GM18507 (cell line): ENCODE data around the gene TRHDE.

ENCODE experiments used
- DNase-seq: peaks from one replicate; pipeline ENCODE4 v3.0.0; 2011; ENCODE audit warnings: low read depth; ENCODE audit not compliant: insufficient read length; ENCODE audit errors: extremely low spot score
- FAIRE-seq: peaks from 2 replicates; lab custom pipeline; 2011; peaks lifted over from hg19 to GRCh38; lab: Jason Lieb, UNC

The TRHDE gene

GRCh38 chr12:72300728-72301127 lies 28.6 kb downstream of the TRHDE start:
- DNase-seq (no peak), FAIRE-seq (no peak)

DNA sequence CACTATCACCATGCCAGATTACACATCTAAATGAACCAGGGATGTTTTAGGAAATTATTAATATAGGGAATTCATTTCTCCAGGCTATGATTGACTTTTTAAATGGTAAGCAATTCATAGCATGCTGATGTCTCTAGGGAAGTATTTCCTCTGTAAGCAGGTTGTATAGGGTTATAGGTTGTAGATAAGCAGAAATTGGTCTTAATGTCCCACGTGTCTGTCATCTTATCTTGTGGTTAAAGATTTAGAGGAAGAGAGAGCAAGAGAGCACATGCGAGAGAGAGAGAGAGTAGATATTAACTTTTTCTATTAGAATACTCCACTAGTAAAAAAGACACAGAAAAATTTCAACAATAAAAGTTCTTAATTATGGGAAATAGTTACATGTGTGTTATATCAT lies 32.6 kb downstream of the TRHDE start:
- FAIRE-seq, result no peak
- no peak for DNase-seq

DNA sequence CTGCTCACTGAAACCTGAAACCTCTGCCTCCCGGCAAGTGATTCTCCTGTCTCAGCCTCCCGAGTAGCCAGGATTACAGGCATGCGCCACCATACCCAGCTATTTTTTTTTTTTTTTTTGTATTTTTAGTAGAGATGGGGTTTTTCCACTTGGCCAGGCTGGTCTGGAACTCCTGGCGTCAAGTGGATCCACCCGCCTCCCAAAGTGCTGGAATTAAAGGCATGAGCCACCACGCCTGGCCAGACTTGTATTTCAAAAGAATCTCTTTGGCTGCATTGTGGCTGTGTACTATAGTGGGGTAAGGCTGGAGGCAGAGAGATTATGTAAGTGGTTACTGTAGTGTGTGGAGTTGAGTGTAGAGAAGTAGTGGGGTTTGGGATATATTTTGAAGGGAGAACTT lies 35.1 kb downstream of the TRHDE start:
- FAIRE-seq (no peak), DNase-seq (no peak)

GRCh38 chr12:72311946-72312345 lies 39.8 kb downstream of the TRHDE start:
- DNase-seq (no peak), FAIRE-seq (no peak)

DNA sequence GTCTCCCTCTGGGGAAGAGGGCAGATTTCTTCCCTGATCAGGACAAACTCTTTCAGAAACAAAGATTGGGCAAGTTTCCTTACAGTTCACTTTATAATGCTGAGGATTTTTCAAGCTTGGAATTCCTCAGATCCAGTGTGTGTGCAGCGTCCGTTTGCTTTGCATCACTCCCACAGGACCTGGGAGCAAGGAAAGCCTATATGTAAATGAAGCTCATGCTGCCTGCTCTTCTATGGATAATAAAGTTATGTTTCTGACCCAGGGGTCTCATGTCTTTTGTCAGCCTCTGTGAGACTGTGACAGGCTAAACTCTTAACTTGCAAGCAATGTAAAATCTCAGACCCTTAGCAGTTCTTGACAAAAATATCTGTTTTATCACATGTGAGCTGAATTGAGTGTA lies 41.6 kb downstream of the TRHDE start:
- DNase-seq, result no peak
- FAIRE-seq, result no peak

- no peak for FAIRE-seq
These were observed 43.7 kb downstream of the TRHDE start for GRCh38 chr12:72315858-72316257.

DNA sequence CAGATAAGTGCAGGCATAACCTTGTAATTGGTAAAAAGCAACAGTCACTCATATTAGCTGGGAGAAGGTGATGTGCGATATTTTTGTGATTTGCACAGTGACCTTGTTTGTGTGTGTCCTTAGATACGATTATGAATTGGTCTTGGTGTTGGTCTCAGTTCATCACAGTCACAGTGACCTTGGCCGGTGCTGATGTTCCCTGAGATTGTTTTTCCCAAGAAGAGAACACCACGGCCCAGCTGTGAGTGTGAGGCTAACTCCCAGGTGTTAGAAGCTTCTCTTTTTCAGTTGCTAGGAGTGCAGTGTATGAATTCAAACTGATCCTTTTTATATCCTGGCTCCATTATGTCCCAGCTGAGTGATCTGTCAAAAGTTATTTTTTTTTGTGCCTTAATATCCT lies 46.2 kb downstream of the TRHDE start:
- FAIRE-seq, result no peak

More at GRCh38 chr12:72315858-72316257, 43.7 kb downstream of the TRHDE start:
- DNase-seq, result no peak

DNA sequence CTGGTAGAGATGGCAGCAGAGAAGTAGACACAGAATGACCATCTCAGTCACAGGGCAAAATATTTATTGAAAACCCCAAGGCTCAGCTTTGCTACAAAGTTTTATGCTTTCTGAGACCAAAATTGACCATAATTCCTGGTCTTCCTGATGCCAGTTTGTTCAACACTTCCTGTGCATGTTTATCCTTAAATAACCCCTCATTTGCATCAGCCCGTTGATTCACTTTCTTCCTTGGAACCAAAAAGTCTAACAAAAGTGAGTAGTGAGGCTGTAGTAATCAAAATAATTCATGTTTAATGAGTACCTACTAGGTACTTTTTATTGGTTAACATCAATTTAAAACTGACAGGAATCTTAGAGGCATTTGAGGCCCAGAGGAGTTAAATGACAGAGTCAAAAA lies 51.7 kb downstream of the TRHDE start:
- DNase-seq, result no peak
- no peak for FAIRE-seq

More for the DNA sequence above, 46.2 kb downstream of the TRHDE start:
- no peak for DNase-seq

- no peak for FAIRE-seq
- DNase-seq, result no peak
These were observed 58.1 kb downstream of the TRHDE start for GRCh38 chr12:72330301-72330700.

GRCh38 chr12:72330784-72331183 lies 58.6 kb downstream of the TRHDE start:
- DNase-seq, result no peak
- no peak for FAIRE-seq

DNA sequence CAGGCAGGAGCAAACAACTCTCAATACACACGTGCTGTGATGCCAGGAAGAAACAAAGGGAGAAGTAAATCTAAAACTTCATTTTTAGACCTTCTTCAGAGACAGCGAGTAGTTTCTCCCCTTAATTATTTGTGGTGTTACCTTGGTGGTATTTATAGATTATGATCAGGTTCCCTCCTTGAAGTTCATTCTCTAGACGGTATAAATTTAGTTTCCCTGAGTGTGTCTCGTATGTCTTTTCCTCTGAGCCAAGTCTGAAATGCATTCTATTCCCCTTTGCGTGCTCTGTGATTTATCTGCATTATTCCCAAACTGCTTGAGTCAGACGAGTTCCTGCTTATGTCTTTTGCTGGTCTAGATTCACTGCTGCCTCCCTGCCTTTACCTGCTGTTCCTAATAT lies 65.2 kb downstream of the TRHDE start:
- FAIRE-seq, result no peak

GRCh38 chr12:72337946-72338345 lies 65.8 kb downstream of the TRHDE start:
- FAIRE-seq (no peak), DNase-seq (no peak)

More for the DNA sequence above, 65.2 kb downstream of the TRHDE start:
- DNase-seq, result no peak

GRCh38 chr12:72338437-72338836 lies 66.3 kb downstream of the TRHDE start:
- no peak for FAIRE-seq
- DNase-seq, result no peak

DNA sequence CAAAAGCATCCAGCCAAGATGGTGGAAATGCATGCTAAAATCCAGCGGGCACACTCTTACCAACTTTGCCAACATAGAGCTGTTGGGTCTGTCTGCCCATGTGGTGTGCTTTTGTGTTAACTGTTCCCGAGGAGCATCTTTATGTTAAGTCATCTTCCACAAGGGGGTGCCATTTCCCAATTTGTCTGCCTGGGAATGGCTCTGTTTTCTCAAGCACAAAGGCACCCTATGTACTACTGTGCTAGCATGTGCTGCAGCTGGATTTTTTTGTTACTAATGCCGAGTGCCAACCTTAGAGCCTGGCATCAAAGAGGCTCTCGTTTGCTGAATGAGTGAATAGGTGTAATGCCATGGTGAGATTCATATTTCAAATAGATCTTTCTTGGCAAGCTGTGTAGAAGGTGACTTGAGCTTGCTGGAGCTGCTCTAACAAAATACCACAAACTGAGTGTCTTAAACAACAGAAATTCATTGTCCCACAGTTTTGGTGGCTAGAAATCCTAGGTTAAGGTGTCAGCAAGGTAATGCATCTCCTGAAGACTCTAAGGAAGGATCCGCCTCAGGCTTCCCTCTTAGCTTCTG lies 74.3 kb downstream of the TRHDE start:
- DNase-seq (no peak), FAIRE-seq (peak; percentile 60)

- DNase-seq (no peak), FAIRE-seq (no peak)
These were observed 77.3 kb downstream of the TRHDE start for GRCh38 chr12:72349491-72349890.

DNA sequence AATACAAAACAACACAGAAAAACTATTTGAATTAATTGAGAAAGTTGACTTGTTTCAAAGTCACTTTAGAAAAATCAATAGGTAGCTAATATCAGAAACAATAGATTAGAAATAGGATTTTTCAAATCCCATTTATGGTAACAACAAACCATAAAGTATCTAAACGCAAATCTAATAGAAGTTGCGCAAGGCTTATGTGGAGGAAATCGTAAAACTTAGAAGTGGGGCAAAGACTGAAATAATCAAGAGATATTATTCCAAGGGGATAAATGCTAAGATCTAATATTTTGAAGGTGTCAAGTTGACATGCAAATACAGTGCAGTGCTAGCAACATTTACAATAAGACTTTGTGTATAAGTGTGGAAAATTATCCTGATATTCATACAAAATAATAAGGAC lies 87.2 kb downstream of the TRHDE start:
- no peak for FAIRE-seq
- no peak for DNase-seq

- DNase-seq (no peak), FAIRE-seq (no peak)
These were observed 93.0 kb downstream of the TRHDE start for GRCh38 chr12:72365151-72365550.

DNA sequence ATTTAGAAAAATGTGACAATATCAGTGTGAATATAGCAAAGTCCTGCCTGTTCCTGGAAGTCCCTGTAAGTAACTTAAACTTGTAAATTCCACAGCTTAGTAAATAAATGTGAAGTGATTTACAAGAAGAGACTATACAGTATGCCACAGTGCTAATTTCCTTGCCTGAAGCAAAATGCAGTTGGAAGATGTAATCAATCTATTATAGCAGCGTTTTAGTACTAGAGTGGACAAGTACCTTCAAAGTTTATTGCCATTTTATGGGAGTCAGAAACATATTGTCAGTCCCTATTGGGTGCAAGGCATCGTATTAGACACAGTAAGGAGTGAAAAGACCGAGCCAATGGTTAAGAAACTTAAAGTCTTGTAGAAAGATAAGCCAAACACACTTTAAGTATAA lies 94.1 kb downstream of the TRHDE start:
- FAIRE-seq (no peak), DNase-seq (no peak)

GRCh38 chr12:72368298-72368697 lies 96.1 kb downstream of the TRHDE start:
- DNase-seq (no peak), FAIRE-seq (no peak)

GRCh38 chr12:72368719-72369422 lies 96.7 kb downstream of the TRHDE start:
- no peak for DNase-seq
- no peak for FAIRE-seq

DNA sequence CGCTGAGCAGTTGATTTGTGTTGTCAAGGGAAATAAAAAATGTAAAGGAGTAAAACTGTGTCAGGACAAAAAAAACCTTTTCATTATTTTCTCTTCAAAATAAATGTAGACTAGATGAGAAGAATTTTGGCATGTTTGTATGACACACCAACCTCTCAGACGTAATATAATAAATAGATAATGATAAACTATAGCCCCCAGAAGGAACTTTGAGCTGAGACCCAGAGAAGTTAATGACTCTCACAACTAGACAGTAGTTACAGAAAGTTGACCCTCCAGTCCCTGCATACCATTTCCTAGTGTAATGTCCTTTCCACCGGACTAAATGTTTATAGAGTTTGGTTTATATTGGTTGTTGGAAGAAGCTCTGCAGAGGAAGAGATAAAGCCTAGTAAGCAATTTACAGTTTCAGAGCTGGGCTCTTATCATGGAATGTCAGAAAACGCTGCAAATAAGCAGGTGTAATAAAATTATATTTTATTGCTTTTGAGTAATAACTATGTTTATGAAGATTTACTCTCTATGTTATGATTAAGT lies 97.3 kb downstream of the TRHDE start:
- no peak for DNase-seq
- FAIRE-seq, result no peak
